GM12878 (cell line): ENCODE measurements around the gene CDH8. TPM values are rescaled to one million over a fixed set of nuclear protein-coding genes. Genes with fewer than 3 reads are reported as not detected.

Experiments
- ATAC-seq: fragments of 200-7000 bp; cut with Tn5 transposase; 3 replicates; pipeline ENCODE4 v1.9.1; 2020; ENCODE audit warnings: mild to moderate bottlenecking, moderate library complexity
- BruUV-seq: library from RNA; stranded (reverse); fragments of 400-500 nt; replicated peaks from 2 replicates; lab custom pipeline; 2021; lab: Mats Ljungman, UMichigan
- CTCF ChIA-PET: fragments of 300-600 bp; sonication (Branson Sonifier 250); formaldehyde crosslinking; extraction: SDS; loops from one replicate; lab custom pipeline; 2021; ENCODE audit warnings: inconsistent platforms; lab: Yijun Ruan, JAX
- POLR2A ChIA-PET: fragments of 350-600 bp; formaldehyde crosslinking; extraction: SDS; loops from one replicate; lab custom pipeline; 2021; ENCODE audit warnings: inconsistent platforms; lab: Charles Lee
- RAD21 ChIA-PET: fragments of 300-600 bp; sonication (Branson Sonifier 250); formaldehyde crosslinking; loops from one replicate; lab custom pipeline; 2023; ENCODE audit warnings: antibody characterized with exemption; ENCODE audit not compliant: unreplicated experiment; lab: Charles Lee
- SMC1A ChIA-PET: fragments of 300-600 bp; sonication (Branson Sonifier 250); formaldehyde crosslinking; loops from one replicate; lab custom pipeline; 2023; ENCODE audit not compliant: unreplicated experiment, uncharacterized antibody; lab: Charles Lee
- DNase-seq: peaks from one replicate; pipeline ENCODE4 v3.0.0-alpha.2; 2011; ENCODE audit warnings: low read depth, low spot score
- FAIRE-seq: peaks from 3 replicates; lab custom pipeline; 2011; peaks lifted over from hg19 to GRCh38; lab: Jason Lieb, UNC
- H2AFZ ChIP-seq: 2 replicates; pipeline ENCODE4 v1.6.0; 2011; ENCODE audit warnings: low read depth, low read length, control low read depth; ENCODE audit not compliant: control insufficient read depth
- H3K27ac ChIP-seq: 2 replicates; pipeline ENCODE4 v1.5.1; 2011; ENCODE audit warnings: control low read depth; ENCODE audit not compliant: control insufficient read depth, insufficient read depth
- H3K27me3 ChIP-seq, 2 experiments: replicated peaks in 1 of 2; 2 replicates each; pipeline versions ENCODE4 v1.6.0 to v1.6.1; 2011; ENCODE audit warnings: low read length in 1 of 2; ENCODE audit not compliant: control insufficient read depth in 2 of 2, insufficient read depth in 2 of 2
- H3K36me3 ChIP-seq, 2 experiments: 2 replicates each; pipeline ENCODE4 v1.5.1; 2011; ENCODE audit warnings: low read length in 1 of 2; ENCODE audit not compliant: control insufficient read depth in 2 of 2, insufficient read depth in 2 of 2
- H3K4me1 ChIP-seq: 2 replicates; pipeline ENCODE4 v1.6.1; 2011; ENCODE audit warnings: mild to moderate bottlenecking, low read length, moderate library complexity, mixed read lengths; ENCODE audit not compliant: control insufficient read depth, insufficient read depth
- H3K4me2 ChIP-seq: 2 replicates; pipeline ENCODE4 v1.6.0; 2011; ENCODE audit warnings: control low read depth; ENCODE audit not compliant: control insufficient read depth, insufficient read depth
- H3K4me3 ChIP-seq: fragments of 200-600 bp; sonication (generic); 2 replicates; pipeline ENCODE4 v1.5.1; 2016
- H3K79me2 ChIP-seq: 2 replicates; pipeline ENCODE4 v1.6.0; 2011; ENCODE audit warnings: low read length; ENCODE audit not compliant: control insufficient read depth, insufficient read depth
- H3K9ac ChIP-seq: 2 replicates; pipeline ENCODE4 v1.8.0; 2011; ENCODE audit warnings: low read length, control low read depth, mixed read lengths; ENCODE audit not compliant: control insufficient read depth, insufficient read depth
- H3K9me3 ChIP-seq: replicated peaks from 3 replicates; pipeline ENCODE4 v1.5.1; 2011; ENCODE audit warnings: mild to moderate bottlenecking, low read length; ENCODE audit not compliant: control insufficient read depth, insufficient read depth
- H4K20me1 ChIP-seq: 2 replicates; pipeline ENCODE4 v1.6.0; 2011; ENCODE audit not compliant: control insufficient read depth, insufficient read depth
- FOXM1 ChIP-seq: IDR thresholded peaks from 2 replicates; pipeline ENCODE4 v1.6.1; 2012; ENCODE audit warnings: low read depth, mild to moderate bottlenecking, inconsistent platforms, low read length, moderate library complexity
- HCFC1 ChIP-seq: fragments of 150-350 bp; IDR thresholded peaks from 2 replicates; pipeline ENCODE4 v1.6.1; 2014; ENCODE audit warnings: low read length
- PML ChIP-seq: IDR thresholded peaks from 2 replicates; pipeline ENCODE4 v1.6.1; 2012; ENCODE audit warnings: low read length, inconsistent platforms
- POLR2AphosphoS2 ChIP-seq: IDR thresholded peaks from 2 replicates; pipeline ENCODE4 v1.6.1; 2011; ENCODE audit warnings: low read depth, mild to moderate bottlenecking, low read length, improper control_type of control experiment, moderate library complexity
- RCOR1 ChIP-seq: conservative IDR thresholded peaks from 2 replicates; pipeline ENCODE4 v1.6.1; 2012; ENCODE audit warnings: low read depth, low read length, improper control_type of control experiment
- SP1 ChIP-seq: IDR thresholded peaks from one replicate; pipeline ENCODE4 v1.6.1; 2011; ENCODE audit warnings: low read depth, low read length
- YBX1 ChIP-seq: fragments of 450-650 bp; IDR thresholded peaks from 2 replicates; pipeline ENCODE4 v1.6.1; 2016; ENCODE audit warnings: antibody characterized with exemption
- WGBS: methylation state at CpG from one replicate; pipeline ENCODE4 v1.1.6; 2016; ENCODE audit warnings: low lambda C conversion rate; ENCODE audit not compliant: insufficient replicate concordance, insufficient coverage; ENCODE audit errors: missing lambda C conversion rate; 5-methylcytosine and 5-hydroxymethylcytosine counted together
- in situ Hi-C: fragments of 300-500 bp; cut with MboI; formaldehyde crosslinking; loops from 9 replicates; pipeline ENCODE4 v1.14.3; 2018; ENCODE audit warnings: mixed read lengths
- intact Hi-C: fragments of 100-400 bp; cut with micrococcal nuclease; formaldehyde crosslinking; loops from one replicate; pipeline ENCODE4 v1.14.2; 2022; ENCODE audit not compliant: unreplicated experiment
- polyA plus RNA-seq, 11 experiments: library from polyadenylated mRNA; depleted of rRNA in 4 of 11; unstranded in 6 of 11; stranded (reverse) in 5 of 11; fragments of >200 nt; fragmentation: Nextera tagmentation in 4 of 11; fragmentation: Illumina TruSeq in 1 of 11; extraction: Ambion mirVana in 4 of 11; extraction: Trizol in 1 of 11; gene quantifications; 1 replicate in 1 of 11; 2 replicates in 10 of 11; pipeline versions ENCODE4 v1.2.1 to v1.2.3, GENCODE V29; 2011 to 2016; ENCODE audit warnings: inconsistent platforms in 2 of 11, missing spikeins in 2 of 11, low read depth in 1 of 11
- total RNA-seq, 4 experiments: library from RNA; depleted of rRNA in 3 of 4; stranded (reverse); fragments of >200 nt in 3 of 4; fragmentation: Illumina TruSeq in 1 of 4; extraction: Trizol in 1 of 4; gene quantifications; 2 replicates each; pipeline versions ENCODE4 v1.2.1 to v1.2.3, GENCODE V29; 2013 to 2021
- TF ChIP-seq, protein P1 (sequence below): fragments of 450-650 bp; IDR thresholded peaks from 2 replicates; pipeline ENCODE4 v1.6.1; 2018; ENCODE audit warnings: mild to moderate bottlenecking, low read depth, moderate library complexity; ENCODE audit not compliant: partially characterized antibody
- TF ChIP-seq, protein P2 (sequence below): fragments of 450-650 bp; formaldehyde crosslinking; IDR thresholded peaks from 2 replicates; pipeline ENCODE4 v1.4.0; 2020; ENCODE audit warnings: mild to moderate bottlenecking, moderate library complexity
- TF ChIP-seq, protein P3 (sequence below): IDR thresholded peaks from 2 replicates; pipeline ENCODE4 v1.6.1; 2012; ENCODE audit warnings: low read depth, low read length, improper control_type of control experiment
- TF ChIP-seq, protein P4 (sequence below): fragments of 150-350 bp; IDR thresholded peaks from 2 replicates; pipeline ENCODE4 v1.6.1; 2016; ENCODE audit warnings: low read depth, low read length

The CDH8 gene
- total and polyA plus RNA-seq, 10 of the 15 experiments (the other 5 are each of a cell fraction or from before 2014, with no cell fraction given): 0.13 to 0.68 (median 0.25) TPM; not detected in 3

DNA sequence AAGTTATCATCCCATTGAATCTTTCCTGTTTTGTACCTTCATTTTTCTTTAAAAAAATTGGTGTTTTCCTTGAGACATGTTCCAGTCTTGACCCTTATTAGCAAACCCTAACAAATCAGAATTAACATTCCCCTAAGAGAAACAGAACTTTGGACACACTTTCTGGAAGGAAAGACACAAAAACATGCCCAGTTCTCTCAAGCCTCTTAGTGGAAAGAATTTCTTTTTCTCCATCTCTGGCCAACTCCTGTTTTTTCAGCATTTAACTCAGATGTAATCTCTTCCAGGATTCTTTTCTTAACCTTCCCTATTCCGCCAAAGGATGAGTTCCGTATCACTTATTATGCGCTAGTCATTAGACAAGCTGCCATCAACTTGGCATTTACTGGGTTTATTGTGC is 23.9 kb upstream of the CDH8 start:
- in situ Hi-C loops (no loop called here), intact Hi-C loops (no loop called here)
- FAIRE-seq (no peak), ATAC-seq (no peak), DNase-seq (no peak)
- ChIA-PET CTCF (interaction anchor here (0.7 to 1.8 kb wide), 3 partner anchors 9 to 20 kb away, joined by 3 to 4 read pairs (median 4); no protein-coding TSS in a partner anchor), SMC1A (no interaction called here), RAD21 (no interaction called here), POLR2A (no interaction called here)
- Histone ChIP-seq H3K27ac (no peak overlapping the region), H4K20me1 (no peaks in the 10 kb centered on the region), H3K79me2 (no peaks in the 10 kb centered on the region), H3K4me2 (no peak overlapping the region), H3K4me3 (no peak overlapping the region), H2AFZ (no peak overlapping the region), H3K4me1 (no peaks in the 10 kb centered on the region), H3K27me3 (no peaks in the 10 kb centered on the region), H3K9me3 (no peaks in the 10 kb centered on the region), H3K9ac (no peak overlapping the region), H3K36me3 (no peaks in the 10 kb centered on the region)
- 94% methylated on average over 3 of the region's 3 CpGs for WGBS
- BruUV-seq: no TSS peak
- TF ChIP-seq SP1 (no peak), HCFC1 (no peak), YBX1 (no peak), POLR2AphosphoS2 (no peak), RCOR1 (no peak), PML (no peak), FOXM1 (no peak)
- TF ChIP-seq, protein P1, sequence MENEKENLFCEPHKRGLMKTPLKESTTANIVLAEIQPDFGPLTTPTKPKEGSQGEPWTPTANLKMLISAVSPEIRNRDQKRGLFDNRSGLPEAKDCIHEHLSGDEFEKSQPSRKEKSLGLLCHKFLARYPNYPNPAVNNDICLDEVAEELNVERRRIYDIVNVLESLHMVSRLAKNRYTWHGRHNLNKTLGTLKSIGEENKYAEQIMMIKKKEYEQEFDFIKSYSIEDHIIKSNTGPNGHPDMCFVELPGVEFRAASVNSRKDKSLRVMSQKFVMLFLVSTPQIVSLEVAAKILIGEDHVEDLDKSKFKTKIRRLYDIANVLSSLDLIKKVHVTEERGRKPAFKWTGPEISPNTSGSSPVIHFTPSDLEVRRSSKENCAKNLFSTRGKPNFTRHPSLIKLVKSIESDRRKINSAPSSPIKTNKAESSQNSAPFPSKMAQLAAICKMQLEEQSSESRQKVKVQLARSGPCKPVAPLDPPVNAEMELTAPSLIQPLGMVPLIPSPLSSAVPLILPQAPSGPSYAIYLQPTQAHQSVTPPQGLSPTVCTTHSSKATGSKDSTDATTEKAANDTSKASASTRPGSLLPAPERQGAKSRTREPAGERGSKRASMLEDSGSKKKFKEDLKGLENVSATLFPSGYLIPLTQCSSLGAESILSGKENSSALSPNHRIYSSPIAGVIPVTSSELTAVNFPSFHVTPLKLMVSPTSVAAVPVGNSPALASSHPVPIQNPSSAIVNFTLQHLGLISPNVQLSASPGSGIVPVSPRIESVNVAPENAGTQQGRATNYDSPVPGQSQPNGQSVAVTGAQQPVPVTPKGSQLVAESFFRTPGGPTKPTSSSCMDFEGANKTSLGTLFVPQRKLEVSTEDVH: no peak
- TF ChIP-seq, protein P2, sequence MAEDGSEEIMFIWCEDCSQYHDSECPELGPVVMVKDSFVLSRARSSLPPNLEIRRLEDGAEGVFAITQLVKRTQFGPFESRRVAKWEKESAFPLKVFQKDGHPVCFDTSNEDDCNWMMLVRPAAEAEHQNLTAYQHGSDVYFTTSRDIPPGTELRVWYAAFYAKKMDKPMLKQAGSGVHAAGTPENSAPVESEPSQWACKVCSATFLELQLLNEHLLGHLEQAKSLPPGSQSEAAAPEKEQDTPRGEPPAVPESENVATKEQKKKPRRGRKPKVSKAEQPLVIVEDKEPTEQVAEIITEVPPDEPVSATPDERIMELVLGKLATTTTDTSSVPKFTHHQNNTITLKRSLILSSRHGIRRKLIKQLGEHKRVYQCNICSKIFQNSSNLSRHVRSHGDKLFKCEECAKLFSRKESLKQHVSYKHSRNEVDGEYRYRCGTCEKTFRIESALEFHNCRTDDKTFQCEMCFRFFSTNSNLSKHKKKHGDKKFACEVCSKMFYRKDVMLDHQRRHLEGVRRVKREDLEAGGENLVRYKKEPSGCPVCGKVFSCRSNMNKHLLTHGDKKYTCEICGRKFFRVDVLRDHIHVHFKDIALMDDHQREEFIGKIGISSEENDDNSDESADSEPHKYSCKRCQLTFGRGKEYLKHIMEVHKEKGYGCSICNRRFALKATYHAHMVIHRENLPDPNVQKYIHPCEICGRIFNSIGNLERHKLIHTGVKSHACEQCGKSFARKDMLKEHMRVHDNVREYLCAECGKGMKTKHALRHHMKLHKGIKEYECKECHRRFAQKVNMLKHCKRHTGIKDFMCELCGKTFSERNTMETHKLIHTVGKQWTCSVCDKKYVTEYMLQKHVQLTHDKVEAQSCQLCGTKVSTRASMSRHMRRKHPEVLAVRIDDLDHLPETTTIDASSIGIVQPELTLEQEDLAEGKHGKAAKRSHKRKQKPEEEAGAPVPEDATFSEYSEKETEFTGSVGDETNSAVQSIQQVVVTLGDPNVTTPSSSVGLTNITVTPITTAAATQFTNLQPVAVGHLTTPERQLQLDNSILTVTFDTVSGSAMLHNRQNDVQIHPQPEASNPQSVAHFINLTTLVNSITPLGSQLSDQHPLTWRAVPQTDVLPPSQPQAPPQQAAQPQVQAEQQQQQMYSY (CRISPR knock-in tag): no peak
- TF ChIP-seq, protein P3, sequence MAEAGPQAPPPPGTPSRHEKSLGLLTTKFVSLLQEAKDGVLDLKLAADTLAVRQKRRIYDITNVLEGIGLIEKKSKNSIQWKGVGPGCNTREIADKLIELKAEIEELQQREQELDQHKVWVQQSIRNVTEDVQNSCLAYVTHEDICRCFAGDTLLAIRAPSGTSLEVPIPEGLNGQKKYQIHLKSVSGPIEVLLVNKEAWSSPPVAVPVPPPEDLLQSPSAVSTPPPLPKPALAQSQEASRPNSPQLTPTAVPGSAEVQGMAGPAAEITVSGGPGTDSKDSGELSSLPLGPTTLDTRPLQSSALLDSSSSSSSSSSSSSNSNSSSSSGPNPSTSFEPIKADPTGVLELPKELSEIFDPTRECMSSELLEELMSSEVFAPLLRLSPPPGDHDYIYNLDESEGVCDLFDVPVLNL: no peak
- TF ChIP-seq, protein P4, sequence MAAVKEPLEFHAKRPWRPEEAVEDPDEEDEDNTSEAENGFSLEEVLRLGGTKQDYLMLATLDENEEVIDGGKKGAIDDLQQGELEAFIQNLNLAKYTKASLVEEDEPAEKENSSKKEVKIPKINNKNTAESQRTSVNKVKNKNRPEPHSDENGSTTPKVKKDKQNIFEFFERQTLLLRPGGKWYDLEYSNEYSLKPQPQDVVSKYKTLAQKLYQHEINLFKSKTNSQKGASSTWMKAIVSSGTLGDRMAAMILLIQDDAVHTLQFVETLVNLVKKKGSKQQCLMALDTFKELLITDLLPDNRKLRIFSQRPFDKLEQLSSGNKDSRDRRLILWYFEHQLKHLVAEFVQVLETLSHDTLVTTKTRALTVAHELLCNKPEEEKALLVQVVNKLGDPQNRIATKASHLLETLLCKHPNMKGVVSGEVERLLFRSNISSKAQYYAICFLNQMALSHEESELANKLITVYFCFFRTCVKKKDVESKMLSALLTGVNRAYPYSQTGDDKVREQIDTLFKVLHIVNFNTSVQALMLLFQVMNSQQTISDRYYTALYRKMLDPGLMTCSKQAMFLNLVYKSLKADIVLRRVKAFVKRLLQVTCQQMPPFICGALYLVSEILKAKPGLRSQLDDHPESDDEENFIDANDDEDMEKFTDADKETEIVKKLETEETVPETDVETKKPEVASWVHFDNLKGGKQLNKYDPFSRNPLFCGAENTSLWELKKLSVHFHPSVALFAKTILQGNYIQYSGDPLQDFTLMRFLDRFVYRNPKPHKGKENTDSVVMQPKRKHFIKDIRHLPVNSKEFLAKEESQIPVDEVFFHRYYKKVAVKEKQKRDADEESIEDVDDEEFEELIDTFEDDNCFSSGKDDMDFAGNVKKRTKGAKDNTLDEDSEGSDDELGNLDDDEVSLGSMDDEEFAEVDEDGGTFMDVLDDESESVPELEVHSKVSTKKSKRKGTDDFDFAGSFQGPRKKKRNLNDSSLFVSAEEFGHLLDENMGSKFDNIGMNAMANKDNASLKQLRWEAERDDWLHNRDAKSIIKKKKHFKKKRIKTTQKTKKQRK: no peak
